B cell (primary cell): ENCODE measurements around the gene SP100. TPM values are rescaled to one million over a fixed set of nuclear protein-coding genes. Genes with fewer than 3 reads are reported as not detected.

Source experiments
- ATAC-seq: fragments of 200-7000 bp; cut with Tn5 transposase; one replicate; pipeline ENCODE4 v1.10.0; 2021; ENCODE audit warnings: low read depth, mild to moderate bottlenecking, moderate number of reproducible peaks, moderate library complexity
- CTCF ChIA-PET: fragments of 350-600 bp; sonication (Branson Sonifier 250); formaldehyde crosslinking; loops from one replicate; lab custom pipeline; 2021; ENCODE audit warnings: antibody characterized with exemption, inconsistent platforms; lab: Charles Lee
- POLR2A ChIA-PET: fragments of 350-600 bp; sonication (Branson Sonifier 250); formaldehyde crosslinking; loops from one replicate; lab custom pipeline; 2021; ENCODE audit warnings: antibody characterized with exemption; lab: Charles Lee
- DNase-seq: peaks from one replicate; pipeline ENCODE4 v3.0.0; 2013
- H2AFZ ChIP-seq: 2 replicates; pipeline ENCODE4 v1.6.1; 2012; ENCODE audit warnings: mild to moderate bottlenecking, low read depth, low read length; ENCODE audit not compliant: insufficient read depth, poor library complexity, severe bottlenecking
- H3K27ac ChIP-seq, 2 donors: 1 replicate in 1 of 2; 2 replicates in 1 of 2; pipeline ENCODE4 v1.5.1; 2012 to 2013; ENCODE audit warnings: low read length in 2 of 2, mild to moderate bottlenecking in 2 of 2, moderate library complexity in 1 of 2
- H3K27me3 ChIP-seq, 4 experiments: fragments of 200-600 bp in 1 of 4; sonication (generic) in 1 of 4; replicated peaks in 1 of 4; 1 replicate in 2 of 4; 2 replicates in 2 of 4; pipeline versions ENCODE4 v1.6.1 to v1.7.0; 2013 to 2016; ENCODE audit warnings: low read length in 3 of 4, mild to moderate bottlenecking in 2 of 4, mixed read lengths in 1 of 4, moderate library complexity in 1 of 4; ENCODE audit not compliant: insufficient read depth in 4 of 4, control insufficient read depth in 3 of 4; ENCODE audit errors: control extremely low read depth in 1 of 4
- H3K36me3 ChIP-seq, 2 experiments: replicated peaks in 1 of 2; 1 replicate in 1 of 2; 2 replicates in 1 of 2; pipeline versions ENCODE4 v1.6.1 to v1.7.1; 2013; ENCODE audit warnings: low read length in 1 of 2; ENCODE audit not compliant: insufficient read depth in 2 of 2, control insufficient read depth in 1 of 2; ENCODE audit errors: control extremely low read depth in 1 of 2, extremely low read depth in 1 of 2
- H3K4me1 ChIP-seq, 2 donors: fragments of 200-600 bp in 1 of 2; sonication (generic) in 1 of 2; 1 replicate in 1 of 2; 2 replicates in 1 of 2; pipeline versions ENCODE4 v1.5.1 to v1.6.1; 2013 to 2017; ENCODE audit warnings: low read length in 2 of 2; ENCODE audit not compliant: control insufficient read depth in 2 of 2, insufficient read depth in 2 of 2
- H3K4me2 ChIP-seq: replicated peaks from 2 replicates; pipeline ENCODE3; 2012; ENCODE audit warnings: mild to moderate bottlenecking, low read depth, low read length; ENCODE audit not compliant: poor library complexity, severe bottlenecking
- H3K4me3 ChIP-seq, 5 experiments: fragments of 200-600 bp in 1 of 5; sonication (generic) in 1 of 5; 1 replicate in 3 of 5; 2 replicates in 2 of 5; pipeline versions ENCODE4 v1.5.1 to v1.7.0; 2011 to 2016; ENCODE audit warnings: low read length in 4 of 5, mild to moderate bottlenecking in 4 of 5, low read depth in 2 of 5, control low read depth in 1 of 5, moderate library complexity in 1 of 5; ENCODE audit not compliant: insufficient read depth in 1 of 5; ENCODE audit errors: control extremely low read depth in 1 of 5, extremely low read depth in 1 of 5
- H3K79me2 ChIP-seq: fragments of 200-600 bp; sonication (generic); one replicate; pipeline ENCODE4 v1.6.0; 2016; ENCODE audit warnings: low read length; ENCODE audit not compliant: control insufficient read depth, insufficient read depth
- H3K9ac ChIP-seq: fragments of 200-600 bp; sonication (generic); 2 replicates; pipeline ENCODE4 v1.6.1; 2017; ENCODE audit warnings: mild to moderate bottlenecking, low read length, moderate library complexity
- H3K9me3 ChIP-seq, 3 donors: one replicate each; pipeline versions ENCODE4 v1.6.1 to v1.7.1; 2013; ENCODE audit warnings: low read length in 2 of 3; ENCODE audit not compliant: control insufficient read depth in 2 of 3, insufficient read depth in 1 of 3; ENCODE audit errors: control extremely low read depth in 1 of 3
- H4K20me1 ChIP-seq: 2 replicates; pipeline ENCODE4 v1.6.0; 2012; ENCODE audit warnings: mild to moderate bottlenecking, low read length; ENCODE audit not compliant: insufficient read depth, control insufficient read depth, poor library complexity, severe bottlenecking
- H3K27ac Mint-ChIP-seq: one replicate; pipeline ENCODE4 v1.8.0; 2021; ENCODE audit warnings: mixed read lengths
- H3K27me3 Mint-ChIP-seq: one replicate; pipeline ENCODE4 v1.8.0; 2021; ENCODE audit warnings: mixed read lengths
- H3K4me1 Mint-ChIP-seq: one replicate; pipeline ENCODE4 v1.8.0; 2021; ENCODE audit warnings: mixed read lengths
- H3K4me3 Mint-ChIP-seq: one replicate; pipeline ENCODE4 v1.8.0; 2021; ENCODE audit warnings: mixed read lengths
- H3K9me3 Mint-ChIP-seq: one replicate; pipeline ENCODE4 v1.8.0; 2022; ENCODE audit warnings: mixed read lengths; ENCODE audit not compliant: insufficient read depth
- EZH2 ChIP-seq: IDR thresholded peaks from 2 replicates; pipeline ENCODE4 v1.6.1; 2012; ENCODE audit warnings: borderline replicate concordance, low read depth, mild to moderate bottlenecking, moderate library complexity, low read length; ENCODE audit not compliant: insufficient read depth, poor library complexity, severe bottlenecking
- WGBS: methylation state at CpG from one replicate; pipeline ENCODE4 v1.1.5; 2013; ENCODE audit warnings: missing lambda C conversion rate; ENCODE audit not compliant: insufficient coverage; 5-methylcytosine and 5-hydroxymethylcytosine counted together
- intact Hi-C: fragments of 100-400 bp; cut with micrococcal nuclease; formaldehyde crosslinking; loops from one replicate; pipeline ENCODE4 v1.10.0; 2022
- polyA plus RNA-seq: library from polyadenylated mRNA; depleted of rRNA; stranded (reverse); fragments of >200 nt; gene quantifications from 2 replicates; pipeline ENCODE4 v1.2.3, GENCODE V29; 2012
- total RNA-seq, 2 donors: library from RNA; stranded (reverse); fragments of 120-200 nt in 1 of 2; gene quantifications; 1 replicate in 1 of 2; 2 replicates in 1 of 2; pipeline versions ENCODE4 v1.2.3 to v1.2.4, GENCODE V29; 2013 to 2022
- TF ChIP-seq, protein P1 (sequence below): fragments of 200-600 bp; IDR thresholded peaks from one replicate; pipeline ENCODE4 v1.8.0; 2022; ENCODE audit warnings: antibody characterized with exemption, mild to moderate bottlenecking

The SP100 gene
- total and polyA plus RNA-seq, 2 donors (not counting 1 experiment from before 2014, with no cell fraction given): 209 to 554 TPM

- H3K4me3 Mint-ChIP-seq: no peak overlapping the region
- CTCF ChIA-PET: interaction anchor here (0.7 kb wide), 1 partner anchor 8 kb away, joined by 3 read pairs; no protein-coding TSS in a partner anchor
- Histone ChIP-seq H2AFZ (peak overlapping the region; percentile 6), H4K20me1 (no peaks in the 10 kb centered on the region), H3K4me2 (peak overlapping the region; percentile 3), H3K9ac (no peak overlapping the region), H3K4me1 (peaks cover 22 to 33% of the 10 kb centered on the region in 2 donors), H3K27ac (no peak overlapping the region), H3K79me2 (peaks cover 4% of the 10 kb centered on the region), H3K9me3 (peaks cover 0 to 18% (median 13%) of the 10 kb centered on the region in 3 donors), H3K27me3 (no peaks in the 10 kb centered on the region), H3K36me3 (no peaks in the 10 kb centered on the region), H3K4me3 (no peak overlapping the region)
- H3K27ac Mint-ChIP-seq: no peak overlapping the region
- POLR2A ChIA-PET: interaction anchor here (0.7 kb wide), 1 partner anchor 109 kb away, joined by 3 read pairs; no protein-coding TSS in a partner anchor
- ATAC-seq (no peak), DNase-seq (no peak)
- 0% methylated on average over 2 of the region's 2 CpGs for WGBS
- peaks cover 20% of the 10 kb centered on the region for H3K4me1 Mint-ChIP-seq
- no peaks in the 10 kb centered on the region for H3K27me3 Mint-ChIP-seq
- TF ChIP-seq, protein P1, sequence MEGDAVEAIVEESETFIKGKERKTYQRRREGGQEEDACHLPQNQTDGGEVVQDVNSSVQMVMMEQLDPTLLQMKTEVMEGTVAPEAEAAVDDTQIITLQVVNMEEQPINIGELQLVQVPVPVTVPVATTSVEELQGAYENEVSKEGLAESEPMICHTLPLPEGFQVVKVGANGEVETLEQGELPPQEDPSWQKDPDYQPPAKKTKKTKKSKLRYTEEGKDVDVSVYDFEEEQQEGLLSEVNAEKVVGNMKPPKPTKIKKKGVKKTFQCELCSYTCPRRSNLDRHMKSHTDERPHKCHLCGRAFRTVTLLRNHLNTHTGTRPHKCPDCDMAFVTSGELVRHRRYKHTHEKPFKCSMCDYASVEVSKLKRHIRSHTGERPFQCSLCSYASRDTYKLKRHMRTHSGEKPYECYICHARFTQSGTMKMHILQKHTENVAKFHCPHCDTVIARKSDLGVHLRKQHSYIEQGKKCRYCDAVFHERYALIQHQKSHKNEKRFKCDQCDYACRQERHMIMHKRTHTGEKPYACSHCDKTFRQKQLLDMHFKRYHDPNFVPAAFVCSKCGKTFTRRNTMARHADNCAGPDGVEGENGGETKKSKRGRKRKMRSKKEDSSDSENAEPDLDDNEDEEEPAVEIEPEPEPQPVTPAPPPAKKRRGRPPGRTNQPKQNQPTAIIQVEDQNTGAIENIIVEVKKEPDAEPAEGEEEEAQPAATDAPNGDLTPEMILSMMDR: no peak
- no peak for TF ChIP-seq EZH2
- peaks cover 14% of the 10 kb centered on the region for H3K9me3 Mint-ChIP-seq
- intact Hi-C loops: no loop called here
Measured at GRCh38 chr2:230578106-230578505, 162.1 kb downstream of the SP100 start.

- Histone ChIP-seq H3K79me2 (peaks cover 4% of the 10 kb centered on the region), H3K9ac (peak overlapping the region; percentile 13), H3K36me3 (no peaks in the 10 kb centered on the region), H3K4me1 (peaks cover 32 to 42% of the 10 kb centered on the region in 2 donors), H3K27ac (peak overlapping the region; percentile 62 to 77), H3K27me3 (no peaks in the 10 kb centered on the region), H3K9me3 (peaks cover 0 to 2% (median 0%) of the 10 kb centered on the region in 3 donors), H2AFZ (peak overlapping the region; percentile 35), H3K4me3 (peak overlapping the region in 2 of 5 experiments; percentile 2 to 43), H3K4me2 (peak overlapping the region; percentile 45), H4K20me1 (no peaks in the 10 kb centered on the region)
- Mint-ChIP-seq H3K4me1 (peaks cover 46% of the 10 kb centered on the region), H3K9me3 (peaks cover 5% of the 10 kb centered on the region), H3K4me3 (peak overlapping the region; percentile 67), H3K27ac (peak overlapping the region; percentile 86), H3K27me3 (no peaks in the 10 kb centered on the region)
- intact Hi-C loops: loop anchor here (2.0 to 10.0 kb wide), 2 partner anchors 28 to 48 kb away; no protein-coding TSS in a partner anchor
- 42% methylated on average over 3 of the region's 5 CpGs for WGBS
- peak; percentile 80 for ATAC-seq
- TF ChIP-seq, protein P1: no peak
- TF ChIP-seq EZH2: no peak
- POLR2A ChIA-PET: interaction anchor here (1.0 to 1.5 kb wide), 2 partner anchors 15 to 19 kb away, joined by 3 read pairs; no protein-coding TSS in a partner anchor
- CTCF ChIA-PET: interaction anchor here (0.5 to 1.4 kb wide), 3 partner anchors 19 to 44 kb away, joined by 3 to 5 read pairs (median 3); no protein-coding TSS in a partner anchor
- DNase-seq: peak; percentile 71
Measured at GRCh38 chr2:230582851-230583283, 166.9 kb downstream of the SP100 start.
